GM19452 (cell line): ENCODE results near the gene CLCA4.

ENCODE experiments used
- ATAC-seq: cut with Tn5 transposase; IDR thresholded peaks from one replicate; pipeline ENCODE4 v1.9.1; 2021; ENCODE audit not compliant: unreplicated experiment

Gene CLCA4

GRCh38 chr1:86546787-86547221, at the start of gene CLCA4:
Gene CLCA4 (plus strand): TSS chr1:86547078. CDS start chr1:86547120, 42 bp downstream.
- no peak for ATAC-seq

GRCh38 chr1:86498281-86498680, 48.6 kb upstream of the CLCA4 start:
- ATAC-seq: no peak

GRCh38 chr1:86499987-86500593, 46.8 kb upstream of the CLCA4 start:
- ATAC-seq: no peak

GRCh38 chr1:86500714-86501113, 46.2 kb upstream of the CLCA4 start:
- ATAC-seq: no peak

GRCh38 chr1:86502125-86502646, 44.7 kb upstream of the CLCA4 start:
- peak; percentile 59 for ATAC-seq

- peak; percentile 22 for ATAC-seq
Observed at GRCh38 chr1:86502721-86503405, 44.0 kb upstream of the CLCA4 start.

GRCh38 chr1:86503406-86504136, 43.3 kb upstream of the CLCA4 start:
- ATAC-seq: no peak

- ATAC-seq: no peak
Observed at GRCh38 chr1:86504137-86504479, 42.8 kb upstream of the CLCA4 start.

GRCh38 chr1:86504895-86505563, 41.8 kb upstream of the CLCA4 start:
- no peak for ATAC-seq

GRCh38 chr1:86505564-86505902, 41.3 kb upstream of the CLCA4 start:
- ATAC-seq: no peak

GRCh38 chr1:86507935-86508582, 38.8 kb upstream of the CLCA4 start:
- ATAC-seq: no peak

- ATAC-seq: no peak
Observed at GRCh38 chr1:86508583-86508969, 38.3 kb upstream of the CLCA4 start.

GRCh38 chr1:86515597-86515996, 31.3 kb upstream of the CLCA4 start:
- ATAC-seq: no peak

- ATAC-seq: no peak
Observed at GRCh38 chr1:86516335-86516734, 30.5 kb upstream of the CLCA4 start.

GRCh38 chr1:86517336-86517735, 29.5 kb upstream of the CLCA4 start:
- ATAC-seq: no peak

GRCh38 chr1:86520789-86521521, 25.9 kb upstream of the CLCA4 start:
- ATAC-seq: no peak

- no peak for ATAC-seq
Observed at GRCh38 chr1:86521522-86521891, 25.4 kb upstream of the CLCA4 start.

- ATAC-seq: no peak
Observed at GRCh38 chr1:86522240-86522639, 24.6 kb upstream of the CLCA4 start.

- ATAC-seq: no peak
Observed at GRCh38 chr1:86523670-86524354, 23.1 kb upstream of the CLCA4 start.

- no peak for ATAC-seq
Observed at GRCh38 chr1:86527306-86527705, 19.6 kb upstream of the CLCA4 start.
